GM18870 (cell line): Measurements from ENCODE around the gene ZNF17.
A peak's percentile ranks its signal among the peaks of the same experiment; 100 is the strongest.
"Not testable (repeated sequence)": the region's sequence is repeated elsewhere in the genome, so short reads cannot be mapped to it uniquely, and the experiment has no call there.

Experiments used
- ATAC-seq: cut with Tn5 transposase; IDR thresholded peaks from one replicate; pipeline ENCODE4 v1.9.1; 2021; ENCODE audit warnings: moderate library complexity; ENCODE audit not compliant: unreplicated experiment

The ZNF17 gene

GRCh38 chr19:57410877-57411671, at the start of gene ZNF17:
Gene ZNF17, plus strand, starts transcription at chr19:57411161. Its CDS starts 2,455 bp downstream, at chr19:57413616.
- ATAC-seq: peak; percentile 94

- ATAC-seq: no peak
Observed at GRCh38 chr19:57362419-57362818, 48.5 kb upstream of the ZNF17 start.

- peak; percentile 89 for ATAC-seq
Observed at GRCh38 chr19:57362997-57363687, 47.8 kb upstream of the ZNF17 start, which contains the start of the genes TRAPPC2B and ZNF547. Gene TRAPPC2B, plus strand, starts transcription at chr19:57363551. Its CDS starts 1,283 bp downstream, at chr19:57364834. Gene ZNF547, plus strand, starts transcription at chr19:57363551. Its CDS starts 5,005 bp downstream, at chr19:57368556.

- no peak for ATAC-seq
Observed at GRCh38 chr19:57363688-57364181, 47.2 kb upstream of the ZNF17 start.

GRCh38 chr19:57366776-57367175, 44.2 kb upstream of the ZNF17 start:
- ATAC-seq: no peak

- ATAC-seq: no peak
Observed at GRCh38 chr19:57374179-57374578, 36.8 kb upstream of the ZNF17 start.

- not testable (repeated sequence) for ATAC-seq
Observed at GRCh38 chr19:57374647-57375046, 36.3 kb upstream of the ZNF17 start.

GRCh38 chr19:57376151-57376550, 34.8 kb upstream of the ZNF17 start:
- no peak for ATAC-seq

- no peak for ATAC-seq
Observed at GRCh38 chr19:57377498-57378146, 33.3 kb upstream of the ZNF17 start.

GRCh38 chr19:57380923-57381322, 30.0 kb upstream of the ZNF17 start:
- ATAC-seq: no peak

GRCh38 chr19:57382806-57383488, 28.0 kb upstream of the ZNF17 start:
- ATAC-seq: no peak

GRCh38 chr19:57389194-57389729, 21.7 kb upstream of the ZNF17 start:
- ATAC-seq: no peak

GRCh38 chr19:57389730-57390598, 21.0 kb upstream of the ZNF17 start, which contains the start of gene ZNF548:
Gene ZNF548, plus strand, starts transcription at chr19:57389854. Its CDS starts 246 bp downstream, at chr19:57390100.
- peak; percentile 98 for ATAC-seq

GRCh38 chr19:57395710-57396109, 15.3 kb upstream of the ZNF17 start:
- no peak for ATAC-seq

GRCh38 chr19:57398868-57399267, 12.1 kb upstream of the ZNF17 start:
- ATAC-seq: no peak

GRCh38 chr19:57403737-57404563, 7.0 kb upstream of the ZNF17 start:
- no peak for ATAC-seq

GRCh38 chr19:57406516-57407123, 4.3 kb upstream of the ZNF17 start:
- ATAC-seq: no peak

- no peak for ATAC-seq
Observed at GRCh38 chr19:57419439-57419838, 8.5 kb downstream of the ZNF17 start.
